ENCODE measurements around the gene TRMT61A. TPM values are rescaled to one million over a fixed set of nuclear protein-coding genes. Genes with fewer than 3 reads are reported as not detected.

TRMT61A gene
- total and polyA plus RNA-seq, 9 of the 15 experiments (the other 6 are each of a cell fraction or from before 2014, with no cell fraction given) = 0.10 to 24.8 (median 5.1) TPM

DNA sequence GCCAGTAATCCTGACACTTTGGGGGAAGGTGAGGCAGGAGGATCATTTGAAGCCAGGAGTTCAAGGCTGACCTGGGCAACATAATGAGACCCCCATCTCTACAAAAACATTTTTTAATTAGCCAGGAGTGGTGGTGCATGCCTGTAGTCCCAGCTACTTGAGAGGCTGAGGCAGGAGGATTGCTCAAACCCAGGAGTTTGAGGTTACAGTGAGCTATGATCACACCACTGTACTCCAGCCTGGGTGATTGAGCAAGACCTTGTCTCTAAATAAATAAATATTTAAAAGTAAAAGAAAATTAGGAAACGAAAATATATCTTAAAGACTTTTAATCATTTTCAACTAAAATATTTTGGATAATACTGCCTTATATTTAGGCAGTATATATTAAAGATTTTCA is 32.2 kb upstream of the TRMT61A start:
- Histone ChIP-seq H3K9ac (ENCODE audit: insufficient read depth in 1 of 2, low read depth in 2 of 2, low read length in 2 of 2) (no peak overlapping the region), H4K20me1 (replicated peaks; ENCODE audit: control insufficient read depth, insufficient read depth, low read length) (peaks cover 3% of the 10 kb centered on the region; the same call in 1 of the 2 replicates), H2AFZ (ENCODE audit: low read depth, low read length) (no peak overlapping the region), H3K4me1 (replicated peaks in 1 of 2; ENCODE audit: control insufficient read depth in 2 of 2, insufficient read depth in 2 of 2, low read length in 2 of 2) (peaks cover 3 to 4% of the 10 kb centered on the region in 2 experiments; a peak in 4 of 5 replicates), H3K4me3 (no peak overlapping the region), H3K27ac (ENCODE audit: extremely low read depth, low read depth, low read length) (no peak overlapping the region), H3K9me3 (replicated peaks; ENCODE audit: control insufficient read depth, insufficient read depth, low read depth, low read length) (no peaks in the 10 kb centered on the region), H3K27me3 (ENCODE audit: control insufficient read depth in 2 of 2, insufficient read depth in 2 of 2, low read length in 2 of 2) (no peaks in the 10 kb centered on the region), H3K36me3 (ENCODE audit: control insufficient read depth, insufficient read depth, low read length) (peaks cover 65% of the 10 kb centered on the region), H3K9me1 (ENCODE audit: control insufficient read depth, insufficient read depth, low read length) (no peaks in the 10 kb centered on the region), H3K4me2 (ENCODE audit: insufficient read depth, low read length) (no peak overlapping the region), H3K79me2 (ENCODE audit: control insufficient read depth, insufficient read depth, low read length) (peaks cover 7% of the 10 kb centered on the region; the same call in 1 of the 3 replicates)
- TF ChIP-seq E2F8 (IDR thresholded peaks at IDR 0.05; ENCODE audit: low read depth, partially characterized antibody) = no peak
- TF ChIP-seq MCM7 (IDR thresholded peaks at IDR 0.05) = no peak
- no peak for TF ChIP-seq SMC3 (conservative IDR thresholded peaks at IDR 0.05; ENCODE audit: insufficient read depth, low read depth, low read length)
- no peak for TF ChIP-seq MYC (IDR thresholded peaks at IDR 0.05; ENCODE audit: low read depth, low read length)
- no peak for TF ChIP-seq MYC (CRISPR knock-in tag; IDR thresholded peaks at IDR 0.05; ENCODE audit: borderline replicate concordance, low read depth)
- 0 out of 2 replicates have a peak, but pooled peaks have one; percentile 32 for TF ChIP-seq CEBPB (tag; IDR thresholded peaks at IDR 0.05)
- intact Hi-C loops (cut with micrococcal nuclease) = no loop called here
- BruUV-seq (replicated peaks) = no TSS peak
- FAIRE-seq (no peak), DNase-seq (ENCODE audit: extremely low read depth in 1 of 4, low spot score in 3 of 4) (no peak), ATAC-seq (no peak)
- ChIA-PET CTCF (ENCODE audit: low intra/inter-chr PET ratio) (no interaction called here), POLR2A (interaction anchor here (0.6 kb wide), 1 partner anchor 364 kb away, joined by 3 read pairs; no protein-coding TSS in a partner anchor)
- WGBS (ENCODE audit: insufficient coverage, low coverage, missing lambda C conversion rate) = 0% methylated on average over 1 of the region's 1 CpG
- in situ Hi-C loops (cut with MboI) = no loop called here

Data from K562 (cell line).